Measurements from ENCODE around the gene RRBP1.

DNA sequence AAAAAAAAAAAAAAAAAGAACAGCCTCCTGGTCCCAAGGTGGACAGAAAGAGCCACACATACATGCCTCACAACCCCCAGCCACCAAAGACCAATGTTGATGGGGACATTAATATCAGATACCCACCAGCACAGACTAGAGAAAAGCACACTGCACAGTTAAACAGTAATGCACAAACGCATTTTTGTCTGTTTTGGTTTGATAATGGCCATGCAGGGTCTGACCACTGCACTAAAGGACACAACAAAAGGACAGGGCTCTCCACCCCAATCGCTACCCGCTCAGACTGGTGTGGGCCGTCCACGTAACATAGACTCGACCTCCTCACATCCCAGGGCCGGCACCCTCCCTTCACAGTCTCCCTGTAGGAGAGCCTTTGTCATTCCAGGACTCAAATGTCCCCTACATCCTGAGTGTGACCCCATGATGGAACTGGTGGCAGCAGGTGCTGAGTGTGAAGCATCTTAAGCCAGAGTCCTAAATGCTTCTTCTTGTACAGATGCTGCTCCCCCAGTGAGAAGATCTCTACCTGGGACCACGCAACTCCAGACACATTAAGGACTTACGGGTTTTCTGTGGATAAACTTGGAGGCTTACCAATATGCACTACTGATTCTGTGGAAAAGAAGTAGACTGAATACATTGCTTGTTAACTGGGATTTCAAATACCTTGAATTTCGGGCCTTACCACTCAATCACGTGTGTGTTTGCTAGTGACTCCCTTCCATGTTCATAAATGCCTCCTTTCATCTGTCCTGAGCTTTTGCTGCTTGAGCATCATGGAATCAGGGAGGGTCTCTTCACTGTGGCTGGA is 28.0 kb downstream of the RRBP1 start:
- TF ChIP-seq, protein P1, sequence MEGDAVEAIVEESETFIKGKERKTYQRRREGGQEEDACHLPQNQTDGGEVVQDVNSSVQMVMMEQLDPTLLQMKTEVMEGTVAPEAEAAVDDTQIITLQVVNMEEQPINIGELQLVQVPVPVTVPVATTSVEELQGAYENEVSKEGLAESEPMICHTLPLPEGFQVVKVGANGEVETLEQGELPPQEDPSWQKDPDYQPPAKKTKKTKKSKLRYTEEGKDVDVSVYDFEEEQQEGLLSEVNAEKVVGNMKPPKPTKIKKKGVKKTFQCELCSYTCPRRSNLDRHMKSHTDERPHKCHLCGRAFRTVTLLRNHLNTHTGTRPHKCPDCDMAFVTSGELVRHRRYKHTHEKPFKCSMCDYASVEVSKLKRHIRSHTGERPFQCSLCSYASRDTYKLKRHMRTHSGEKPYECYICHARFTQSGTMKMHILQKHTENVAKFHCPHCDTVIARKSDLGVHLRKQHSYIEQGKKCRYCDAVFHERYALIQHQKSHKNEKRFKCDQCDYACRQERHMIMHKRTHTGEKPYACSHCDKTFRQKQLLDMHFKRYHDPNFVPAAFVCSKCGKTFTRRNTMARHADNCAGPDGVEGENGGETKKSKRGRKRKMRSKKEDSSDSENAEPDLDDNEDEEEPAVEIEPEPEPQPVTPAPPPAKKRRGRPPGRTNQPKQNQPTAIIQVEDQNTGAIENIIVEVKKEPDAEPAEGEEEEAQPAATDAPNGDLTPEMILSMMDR (IDR thresholded peaks at IDR 0.05; ENCODE audit: low read depth, low read length), result no peak
- TF ChIP-seq EZH2phosphoT487 (IDR thresholded peaks at IDR 0.05; ENCODE audit: low read depth), result no peak

Data from OCI-LY3 (cell line).